ENCODE measurements around the gene RTEL1.

Gene RTEL1

DNA sequence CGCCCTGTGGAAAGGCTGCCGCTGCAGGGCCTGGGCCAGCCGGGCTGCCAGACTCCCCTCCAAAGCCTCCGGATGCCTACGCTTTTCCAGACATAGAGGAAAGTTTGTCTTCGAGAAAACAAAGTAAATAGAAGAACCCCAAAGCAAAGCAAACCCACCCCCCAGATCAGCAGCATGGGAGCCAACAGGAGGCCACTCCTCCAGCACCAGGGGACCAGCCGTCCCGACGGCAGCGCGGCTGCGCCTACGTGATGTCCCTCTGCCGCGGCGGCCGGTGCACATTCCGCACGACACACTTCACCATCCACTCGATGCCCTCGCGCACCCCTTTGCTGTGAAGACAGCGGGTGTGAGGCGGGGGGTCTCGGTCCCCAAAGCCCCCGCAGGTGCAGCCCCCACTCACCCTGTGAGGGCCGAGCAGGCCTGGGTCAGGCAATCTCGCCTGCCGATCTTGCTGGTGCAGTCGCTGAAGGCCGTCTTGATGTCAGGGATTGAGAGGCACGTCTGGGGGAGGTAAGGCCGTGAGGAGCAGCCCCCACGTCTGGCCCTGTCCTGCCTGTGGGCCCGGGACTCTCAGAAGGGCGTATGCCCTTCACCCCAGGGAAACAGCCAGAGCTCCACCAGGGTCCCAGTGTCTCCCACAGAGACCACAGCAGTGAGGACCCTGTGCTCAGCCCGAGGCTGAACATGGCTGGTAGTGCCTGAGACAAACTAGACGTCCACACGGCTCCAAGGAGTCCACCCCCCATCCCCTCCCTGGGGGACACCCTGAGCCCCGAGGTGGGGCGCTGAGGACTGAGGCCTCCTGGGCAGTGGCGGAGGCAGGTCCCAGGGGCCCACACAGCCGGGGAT lies 42.3 kb downstream of the RTEL1 start:
- H3K4me3 ChIP-seq (ENCODE audit: low read length): no peak overlapping the region
- H3K27me3 ChIP-seq (ENCODE audit: low read depth, low read length): no peaks in the 10 kb centered on the region
- no peaks in the 10 kb centered on the region for H3K9me3 ChIP-seq (ENCODE audit: insufficient read depth, low read length)
- TF ChIP-seq, protein P1, sequence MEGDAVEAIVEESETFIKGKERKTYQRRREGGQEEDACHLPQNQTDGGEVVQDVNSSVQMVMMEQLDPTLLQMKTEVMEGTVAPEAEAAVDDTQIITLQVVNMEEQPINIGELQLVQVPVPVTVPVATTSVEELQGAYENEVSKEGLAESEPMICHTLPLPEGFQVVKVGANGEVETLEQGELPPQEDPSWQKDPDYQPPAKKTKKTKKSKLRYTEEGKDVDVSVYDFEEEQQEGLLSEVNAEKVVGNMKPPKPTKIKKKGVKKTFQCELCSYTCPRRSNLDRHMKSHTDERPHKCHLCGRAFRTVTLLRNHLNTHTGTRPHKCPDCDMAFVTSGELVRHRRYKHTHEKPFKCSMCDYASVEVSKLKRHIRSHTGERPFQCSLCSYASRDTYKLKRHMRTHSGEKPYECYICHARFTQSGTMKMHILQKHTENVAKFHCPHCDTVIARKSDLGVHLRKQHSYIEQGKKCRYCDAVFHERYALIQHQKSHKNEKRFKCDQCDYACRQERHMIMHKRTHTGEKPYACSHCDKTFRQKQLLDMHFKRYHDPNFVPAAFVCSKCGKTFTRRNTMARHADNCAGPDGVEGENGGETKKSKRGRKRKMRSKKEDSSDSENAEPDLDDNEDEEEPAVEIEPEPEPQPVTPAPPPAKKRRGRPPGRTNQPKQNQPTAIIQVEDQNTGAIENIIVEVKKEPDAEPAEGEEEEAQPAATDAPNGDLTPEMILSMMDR (IDR thresholded peaks at IDR 0.05; ENCODE audit: low read depth, low read length): no peak
- no peak for TF ChIP-seq EZH2phosphoT487 (IDR thresholded peaks at IDR 0.05; ENCODE audit: low read depth)
- no peak overlapping the region for H3K4me2 ChIP-seq (ENCODE audit: low read length)
- no peak overlapping the region for H2AFZ ChIP-seq (ENCODE audit: low read depth, low read length)
- peaks cover under 1% of the 10 kb centered on the region; the same call in 1 of the 2 replicates for H3K79me2 ChIP-seq (ENCODE audit: low read length)
- no peak overlapping the region for H3K9ac ChIP-seq (ENCODE audit: low read length)
- H3K4me1 ChIP-seq (ENCODE audit: low read length): peaks cover 26% of the 10 kb centered on the region
- H4K20me1 ChIP-seq (ENCODE audit: insufficient read depth, low read length): no peaks in the 10 kb centered on the region
- H3K36me3 ChIP-seq (replicated peaks; ENCODE audit: low read depth, low read length): peaks cover 7% of the 10 kb centered on the region
- no peak overlapping the region for H3K27ac ChIP-seq (ENCODE audit: low read length)

DNA sequence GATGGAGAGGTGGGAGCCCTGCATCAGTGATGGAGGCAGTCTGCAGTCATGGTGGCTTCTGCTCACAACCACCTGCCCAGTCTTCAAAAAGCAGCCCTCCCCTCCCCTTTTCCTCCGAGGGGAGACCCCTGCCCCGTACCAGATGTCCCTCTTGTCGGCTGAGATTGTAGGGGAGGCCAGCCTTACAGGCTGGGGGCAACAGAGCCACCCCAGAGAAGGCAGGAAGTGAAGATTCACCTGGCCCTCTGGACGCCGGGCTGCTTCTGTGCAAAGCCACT lies 42.9 kb downstream of the RTEL1 start:
- Histone ChIP-seq H3K27ac (ENCODE audit: low read length) (no peak overlapping the region), H4K20me1 (ENCODE audit: insufficient read depth, low read length) (no peaks in the 10 kb centered on the region), H3K4me1 (ENCODE audit: low read length) (peaks cover 26% of the 10 kb centered on the region), H3K27me3 (ENCODE audit: low read depth, low read length) (no peaks in the 10 kb centered on the region), H3K79me2 (ENCODE audit: low read length) (peaks cover 6% of the 10 kb centered on the region), H3K9ac (ENCODE audit: low read length) (no peak overlapping the region), H2AFZ (ENCODE audit: low read depth, low read length) (no peak overlapping the region), H3K36me3 (replicated peaks; ENCODE audit: low read depth, low read length) (peaks cover 13% of the 10 kb centered on the region), H3K4me2 (ENCODE audit: low read length) (no peak overlapping the region), H3K4me3 (ENCODE audit: low read length) (no peak overlapping the region), H3K9me3 (ENCODE audit: insufficient read depth, low read length) (no peaks in the 10 kb centered on the region)
- TF ChIP-seq, protein P1 (IDR thresholded peaks at IDR 0.05; ENCODE audit: low read depth, low read length): no peak
- TF ChIP-seq EZH2phosphoT487 (IDR thresholded peaks at IDR 0.05; ENCODE audit: low read depth): no peak

DNA sequence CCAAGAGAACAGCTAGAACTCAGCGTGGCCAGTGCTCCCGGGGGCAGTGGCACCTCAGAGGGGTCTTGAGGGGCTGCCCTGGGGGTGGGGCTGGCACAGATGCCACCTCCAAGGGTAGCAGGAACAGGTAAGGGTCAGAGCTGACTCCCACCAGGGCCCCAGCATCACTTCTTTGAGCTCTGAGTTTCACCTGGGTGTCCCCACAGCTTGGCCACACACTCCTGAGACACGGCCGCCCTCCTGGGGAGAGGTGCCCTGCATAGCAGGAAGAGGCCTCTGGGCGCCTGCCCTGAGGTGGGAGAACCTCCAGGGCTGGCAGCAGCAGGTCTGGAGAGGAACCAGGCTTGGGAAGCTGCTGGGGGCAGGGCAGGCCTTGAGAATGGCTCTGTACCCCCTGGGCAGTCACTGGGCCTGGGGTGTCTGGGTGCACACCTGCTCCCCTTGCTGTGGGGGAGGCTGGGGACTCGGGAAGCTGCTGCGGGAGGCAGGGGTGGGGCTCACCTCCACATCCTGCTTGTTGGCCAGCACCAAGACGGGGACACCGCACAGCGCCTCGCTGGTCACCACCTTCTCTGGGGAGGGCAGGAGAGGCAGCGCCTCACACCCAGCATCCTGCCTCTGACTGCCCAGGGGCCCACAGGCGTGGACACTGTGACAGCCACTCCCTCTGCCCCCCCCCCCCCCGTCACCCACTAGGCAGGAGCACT lies 43.4 kb downstream of the RTEL1 start:
- H3K9ac ChIP-seq (ENCODE audit: low read length): no peak overlapping the region
- peaks cover 18% of the 10 kb centered on the region for H3K36me3 ChIP-seq (replicated peaks; ENCODE audit: low read depth, low read length)
- H3K4me2 ChIP-seq (ENCODE audit: low read length): no peak overlapping the region
- no peak overlapping the region for H3K4me3 ChIP-seq (ENCODE audit: low read length)
- 0 out of 2 replicates have a peak, but pooled peaks cover 3% of the 10 kb centered on the region for H4K20me1 ChIP-seq (ENCODE audit: insufficient read depth, low read length)
- TF ChIP-seq, protein P1 (IDR thresholded peaks at IDR 0.05; ENCODE audit: low read depth, low read length): no peak
- TF ChIP-seq EZH2phosphoT487 (IDR thresholded peaks at IDR 0.05; ENCODE audit: low read depth): no peak
- no peak overlapping the region for H3K27ac ChIP-seq (ENCODE audit: low read length)
- peaks cover 11% of the 10 kb centered on the region for H3K79me2 ChIP-seq (ENCODE audit: low read length)
- no peaks in the 10 kb centered on the region for H3K9me3 ChIP-seq (ENCODE audit: insufficient read depth, low read length)
- H3K27me3 ChIP-seq (ENCODE audit: low read depth, low read length): no peaks in the 10 kb centered on the region
- peaks cover 30% of the 10 kb centered on the region for H3K4me1 ChIP-seq (ENCODE audit: low read length)
- no peak overlapping the region for H2AFZ ChIP-seq (ENCODE audit: low read depth, low read length)

DNA sequence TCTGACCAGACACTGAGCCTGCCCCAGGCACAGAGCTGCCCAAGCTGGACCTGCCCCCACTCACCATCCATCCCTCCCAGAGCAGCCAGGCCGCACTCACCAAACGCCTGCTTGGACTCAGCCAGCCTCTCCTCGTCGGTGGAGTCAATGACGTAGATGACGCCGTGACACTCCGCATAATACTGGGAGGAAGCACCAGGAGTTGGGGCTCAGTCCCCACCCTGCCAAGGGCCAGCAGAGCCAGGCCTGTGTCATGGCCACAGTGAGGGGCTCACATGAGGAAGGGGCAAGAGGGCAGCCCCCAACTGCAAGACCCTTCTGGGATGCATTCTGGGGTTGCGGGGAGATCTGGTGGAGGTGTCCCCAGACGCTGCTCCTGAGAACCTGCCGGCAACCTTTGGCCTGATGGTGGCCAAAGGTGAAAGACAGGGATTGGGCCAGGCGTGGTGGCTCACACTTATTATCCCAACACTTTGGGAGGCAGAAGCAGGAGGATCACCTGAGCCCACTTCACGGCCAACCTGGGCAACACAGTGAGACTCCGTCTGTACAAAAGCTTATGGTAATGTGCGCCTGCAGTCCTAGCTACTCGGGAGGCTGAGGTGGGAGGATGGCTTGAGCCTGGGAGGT lies 44.0 kb downstream of the RTEL1 start:
- no peaks in the 10 kb centered on the region for H3K9me3 ChIP-seq (ENCODE audit: insufficient read depth, low read length)
- H3K27me3 ChIP-seq (ENCODE audit: low read depth, low read length): no peaks in the 10 kb centered on the region
- TF ChIP-seq, protein P1 (IDR thresholded peaks at IDR 0.05; ENCODE audit: low read depth, low read length): no peak
- no peak for TF ChIP-seq EZH2phosphoT487 (IDR thresholded peaks at IDR 0.05; ENCODE audit: low read depth)
- peaks cover 32% of the 10 kb centered on the region for H3K4me1 ChIP-seq (ENCODE audit: low read length)
- no peak overlapping the region for H3K27ac ChIP-seq (ENCODE audit: low read length)
- no peak overlapping the region for H3K4me3 ChIP-seq (ENCODE audit: low read length)
- peaks cover 19% of the 10 kb centered on the region for H3K36me3 ChIP-seq (replicated peaks; ENCODE audit: low read depth, low read length)
- no peak overlapping the region for H3K9ac ChIP-seq (ENCODE audit: low read length)
- H2AFZ ChIP-seq (ENCODE audit: low read depth, low read length): no peak overlapping the region
- H3K4me2 ChIP-seq (ENCODE audit: low read length): no peak overlapping the region
- 0 out of 2 replicates have a peak, but pooled peaks cover 4% of the 10 kb centered on the region for H4K20me1 ChIP-seq (ENCODE audit: insufficient read depth, low read length)
- peaks cover 18% of the 10 kb centered on the region for H3K79me2 ChIP-seq (ENCODE audit: low read length)
